HG03442 (cell line): ENCODE results near the gene ZFP92.

Source experiments
- ATAC-seq: cut with Tn5 transposase; IDR thresholded peaks from one replicate; pipeline ENCODE4 v1.9.1; 2021; ENCODE audit warnings: mild to moderate bottlenecking, moderate library complexity; ENCODE audit not compliant: unreplicated experiment

Gene ZFP92

DNA sequence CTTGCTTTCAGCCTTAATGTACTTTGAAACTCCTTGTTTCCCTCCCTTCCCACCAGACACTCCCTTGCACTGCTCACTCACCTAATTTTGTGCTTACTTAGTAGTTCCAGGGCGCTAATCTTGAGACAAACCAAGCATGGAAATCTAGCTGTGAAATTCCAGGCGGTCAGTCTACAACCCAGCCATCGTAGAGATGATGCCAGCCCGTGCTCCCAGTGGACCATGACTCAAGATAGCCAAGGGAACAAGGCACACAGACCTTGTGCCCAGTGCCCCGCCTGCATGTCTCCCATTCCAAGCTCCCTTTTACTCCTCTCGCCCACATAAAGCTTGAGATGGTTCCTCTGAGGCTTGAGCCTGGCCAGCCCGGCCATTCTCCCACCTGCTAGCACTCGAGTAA, 23.5 kb downstream of the ZFP92 start:
- ATAC-seq = no peak

DNA sequence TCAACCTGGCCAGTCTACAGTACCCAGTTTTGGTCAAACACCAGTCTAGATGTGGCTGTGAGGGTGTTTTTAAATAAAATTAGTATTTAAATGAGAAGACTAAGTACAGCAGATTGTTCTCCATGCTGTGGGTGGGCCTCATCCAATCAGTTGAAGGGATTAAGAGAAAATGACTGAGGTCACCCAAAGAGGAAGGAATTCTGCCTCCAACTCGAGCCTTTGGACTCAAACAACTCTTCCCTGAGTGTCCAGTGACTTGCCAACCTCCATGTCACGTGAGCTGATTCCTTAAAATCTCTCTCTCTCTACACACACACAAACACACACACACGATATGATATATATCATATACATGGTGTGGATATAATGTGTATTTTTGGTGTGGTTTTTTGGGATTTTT, 24.6 kb downstream of the ZFP92 start:
- ATAC-seq = no peak

DNA sequence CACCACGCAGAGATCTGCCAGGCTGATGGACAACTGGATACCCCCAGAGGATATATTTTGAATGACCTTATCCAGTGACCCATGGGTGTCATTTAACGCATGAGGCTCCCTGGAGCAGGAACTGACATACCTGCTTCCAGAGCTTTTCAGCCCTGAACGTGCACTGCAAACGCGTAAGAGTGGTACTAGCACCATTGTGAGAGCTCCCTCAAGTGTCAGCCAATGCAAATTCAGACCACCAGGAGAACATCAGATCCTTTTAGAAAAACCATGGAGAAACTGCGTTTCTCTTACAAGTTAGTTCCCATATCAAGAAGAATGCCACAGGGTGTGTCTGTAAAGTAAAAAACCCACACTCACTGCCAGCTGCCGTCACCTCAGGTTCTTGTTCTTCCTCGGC, 27.3 kb downstream of the ZFP92 start:
- ATAC-seq = no peak

DNA sequence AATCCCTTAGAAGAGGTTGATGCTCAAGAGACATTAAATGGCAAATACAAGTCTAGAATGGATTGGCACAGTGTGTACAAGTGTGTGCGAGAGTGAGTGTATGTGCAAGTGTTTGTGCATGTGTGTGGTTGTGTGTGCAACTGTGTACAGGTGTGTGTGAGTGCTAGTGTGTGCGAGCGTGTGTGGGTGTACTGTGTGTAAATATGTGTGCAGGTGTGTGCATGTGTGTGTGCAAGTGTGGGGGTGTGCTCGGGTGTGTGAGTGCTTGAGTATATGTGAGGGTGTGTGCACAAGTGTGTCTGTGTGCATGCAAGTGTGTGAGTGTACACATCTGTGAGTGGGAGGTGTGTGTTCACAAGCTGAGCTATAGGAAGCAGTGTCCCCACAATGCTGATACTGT, 28.7 kb downstream of the ZFP92 start:
- ATAC-seq = no peak

DNA sequence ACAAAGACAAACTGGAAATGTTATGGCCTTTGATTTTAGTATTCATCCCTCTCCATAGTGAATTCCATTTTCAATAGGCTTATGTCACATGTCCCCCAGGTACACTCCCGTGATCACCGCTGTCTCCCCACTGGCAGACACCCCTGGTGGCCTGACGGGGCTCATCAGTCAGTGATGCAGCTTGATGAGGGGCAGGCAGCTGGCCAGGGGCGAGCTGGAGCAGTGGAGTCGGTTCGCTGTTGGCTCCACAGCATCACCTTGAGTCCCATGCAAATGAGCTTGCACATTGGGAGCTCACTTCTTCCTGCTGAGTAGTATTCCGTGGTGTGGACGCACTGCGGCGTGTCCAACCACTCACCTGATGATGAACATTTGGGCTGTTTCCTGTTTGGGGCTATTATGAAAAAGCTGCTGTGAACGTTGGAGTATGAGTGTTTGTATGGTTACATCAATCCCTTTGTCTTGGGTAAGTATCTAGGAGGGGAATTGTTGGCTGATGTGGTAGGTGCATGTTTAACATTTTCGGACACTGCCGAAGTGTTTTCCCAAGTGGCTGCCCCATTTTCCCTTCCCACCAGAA, 29.4 kb downstream of the ZFP92 start:
- no peak for ATAC-seq

DNA sequence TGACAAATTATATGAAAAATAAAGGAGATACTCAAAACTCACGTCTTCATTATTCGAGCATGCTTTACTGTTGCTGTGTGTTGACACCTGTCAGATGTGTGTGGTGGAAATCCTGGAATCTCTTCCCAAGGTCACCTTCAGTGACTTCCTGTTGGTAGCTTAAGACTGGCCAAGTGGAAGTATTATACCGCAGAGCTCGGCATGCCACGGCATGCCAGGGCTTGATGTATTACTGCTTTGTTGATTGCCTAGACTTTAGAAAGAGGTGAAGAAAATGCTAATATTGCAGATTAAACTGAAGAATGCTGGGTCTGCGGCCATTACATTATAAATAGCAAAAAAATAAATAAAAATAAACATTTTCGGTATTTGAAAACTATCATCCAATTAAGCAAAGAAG, 30.0 kb downstream of the ZFP92 start:
- ATAC-seq = no peak

DNA sequence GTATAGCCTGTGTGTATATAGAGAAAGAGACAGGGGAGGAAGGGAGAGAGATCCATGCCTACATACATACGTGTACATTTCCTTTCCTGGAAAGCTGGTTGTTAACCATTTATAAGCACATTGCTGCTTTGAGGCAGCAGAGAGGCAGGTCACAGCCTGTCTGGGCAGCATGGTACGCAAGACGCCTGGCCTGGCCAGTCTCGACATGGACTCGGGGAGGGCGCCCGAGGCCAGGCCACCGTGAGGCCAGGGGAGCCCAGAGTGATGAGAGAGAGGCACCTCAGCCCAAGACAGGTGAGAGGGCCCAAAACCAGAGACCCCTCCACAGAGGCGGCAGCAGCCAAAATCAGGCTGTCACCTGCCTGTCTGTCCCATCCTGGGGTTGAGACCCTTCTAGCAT, 30.7 kb downstream of the ZFP92 start:
- no peak for ATAC-seq

DNA sequence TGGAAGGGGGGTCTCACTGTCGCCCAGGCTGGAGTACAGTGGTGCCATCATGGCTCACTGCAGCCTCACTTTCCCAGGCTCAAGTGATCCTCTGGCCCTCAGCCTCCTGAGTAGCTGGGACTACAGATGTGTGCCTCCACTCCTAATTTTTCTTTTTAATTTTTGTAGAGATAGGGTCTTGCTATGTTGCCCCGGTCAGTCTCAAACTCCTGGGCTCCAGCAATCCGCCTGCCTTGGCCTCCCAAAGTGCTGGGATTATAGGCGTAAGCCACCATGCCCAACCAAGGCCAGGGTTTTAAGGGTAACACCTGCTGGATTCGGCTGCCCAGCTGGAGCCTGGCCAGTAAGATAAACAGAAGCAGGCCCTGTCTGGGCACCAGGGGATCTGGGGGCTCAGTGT, 31.2 kb downstream of the ZFP92 start:
- ATAC-seq = no peak

DNA sequence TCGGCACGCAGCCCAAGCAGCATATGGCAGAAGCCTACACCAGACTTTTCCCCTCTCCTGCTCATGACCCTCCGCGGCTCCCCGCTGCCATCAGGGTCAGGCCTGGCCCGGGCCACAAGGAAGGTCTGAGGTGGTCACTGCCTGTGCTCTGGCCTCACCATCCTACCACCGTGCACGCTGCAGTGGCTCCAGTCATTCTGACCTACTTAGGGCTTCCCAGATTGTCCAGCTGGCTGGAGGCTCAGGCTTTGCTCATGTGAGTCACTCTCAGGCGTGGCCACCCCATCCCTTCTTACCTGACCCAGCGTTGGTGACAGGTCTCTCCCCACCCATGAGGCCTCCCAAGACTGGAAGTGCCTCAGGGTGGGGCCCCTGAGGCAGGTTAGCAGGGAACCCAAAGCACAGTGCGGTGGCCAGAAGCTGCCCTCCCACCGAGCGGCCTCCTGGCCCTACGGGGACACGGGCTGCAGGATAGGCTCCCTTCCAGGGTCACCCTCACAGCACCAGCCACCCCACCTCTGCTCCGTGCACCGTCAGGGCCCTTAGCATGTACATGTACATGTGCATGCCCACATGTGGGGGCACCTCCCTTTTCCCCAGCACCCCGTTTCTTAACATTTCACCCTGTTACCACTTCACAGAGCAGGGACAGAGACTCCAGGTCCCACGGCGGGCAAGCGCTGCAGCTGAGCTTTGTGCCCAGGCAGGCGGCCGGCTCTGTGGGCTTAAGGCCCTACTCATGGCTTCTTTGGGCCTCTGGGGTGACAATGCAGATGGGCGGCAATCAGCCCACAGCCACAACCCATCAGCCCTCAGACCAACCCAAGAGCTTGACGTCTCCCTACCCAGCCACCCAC, 32.4 kb downstream of the ZFP92 start:
- no peak for ATAC-seq

DNA sequence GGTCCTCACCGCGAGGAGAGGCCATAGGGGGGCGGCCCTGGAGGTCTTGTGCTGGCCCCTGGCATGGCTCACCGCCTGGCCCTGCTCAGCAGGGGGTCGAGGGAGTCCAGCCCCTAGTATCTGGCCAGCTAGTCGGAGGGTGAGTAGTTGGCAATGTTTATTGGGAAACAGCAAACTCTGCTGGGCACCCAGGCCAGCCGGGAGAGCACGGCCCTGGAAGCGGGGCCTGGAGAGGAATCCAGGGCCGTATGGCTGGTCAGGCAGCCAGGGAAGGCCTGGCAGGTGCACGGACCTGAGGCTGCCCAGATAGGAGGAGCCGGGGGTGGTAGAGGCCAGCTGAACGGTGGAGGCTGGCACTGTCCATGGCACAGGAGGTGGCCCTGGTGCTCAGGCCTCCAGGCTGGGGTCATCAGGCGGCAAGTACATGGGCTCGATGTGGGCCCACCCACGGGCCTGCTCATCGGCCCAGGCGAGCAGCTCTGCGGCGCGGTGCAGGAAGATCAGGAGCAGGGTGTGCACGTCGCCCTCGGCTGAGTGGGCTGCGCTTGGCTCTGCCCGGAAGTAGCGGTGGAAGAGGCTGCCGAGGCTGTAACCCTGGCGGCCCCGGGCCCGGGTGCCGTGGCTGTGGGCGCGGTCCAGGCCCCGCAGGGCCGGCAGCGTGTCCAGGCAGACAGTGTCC, 33.2 kb downstream of the ZFP92 start:
- ATAC-seq = no peak

DNA sequence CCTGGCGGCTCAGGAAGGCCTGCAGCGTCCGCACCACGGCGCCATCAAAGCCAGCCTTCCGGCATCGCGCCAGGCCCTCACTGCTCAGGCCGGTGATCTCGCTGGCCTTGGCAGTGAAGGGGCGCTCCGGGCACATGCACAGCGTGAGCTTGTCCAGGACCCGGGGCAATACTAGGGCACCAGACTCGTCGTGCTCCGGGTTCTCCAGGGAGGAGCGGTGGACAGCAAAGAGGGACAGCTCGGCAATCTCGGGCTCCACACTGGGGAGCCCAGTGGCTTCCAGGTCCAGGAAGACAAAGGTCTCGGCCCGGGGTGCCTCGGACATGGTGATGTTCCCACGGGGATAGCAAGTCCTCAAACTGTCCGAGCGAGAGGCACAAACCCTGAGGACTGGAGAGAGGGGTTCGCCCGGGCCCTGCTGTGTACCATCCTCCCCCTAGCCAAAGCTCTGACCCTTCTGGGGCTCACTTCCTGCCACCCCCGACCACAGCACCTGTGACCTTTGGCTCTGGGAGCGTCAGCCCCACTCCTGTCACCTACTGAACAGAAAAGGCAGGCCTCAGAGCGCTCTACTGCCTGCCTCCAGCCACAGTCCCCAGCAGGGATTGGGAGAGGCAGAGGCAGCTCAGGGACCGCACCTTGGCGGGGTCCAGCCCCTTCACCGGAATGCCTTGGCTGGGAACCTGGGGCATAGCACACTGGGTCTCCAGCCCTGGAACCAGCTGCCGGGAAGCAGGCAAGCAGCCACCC, 34.0 kb downstream of the ZFP92 start:
- no peak for ATAC-seq

DNA sequence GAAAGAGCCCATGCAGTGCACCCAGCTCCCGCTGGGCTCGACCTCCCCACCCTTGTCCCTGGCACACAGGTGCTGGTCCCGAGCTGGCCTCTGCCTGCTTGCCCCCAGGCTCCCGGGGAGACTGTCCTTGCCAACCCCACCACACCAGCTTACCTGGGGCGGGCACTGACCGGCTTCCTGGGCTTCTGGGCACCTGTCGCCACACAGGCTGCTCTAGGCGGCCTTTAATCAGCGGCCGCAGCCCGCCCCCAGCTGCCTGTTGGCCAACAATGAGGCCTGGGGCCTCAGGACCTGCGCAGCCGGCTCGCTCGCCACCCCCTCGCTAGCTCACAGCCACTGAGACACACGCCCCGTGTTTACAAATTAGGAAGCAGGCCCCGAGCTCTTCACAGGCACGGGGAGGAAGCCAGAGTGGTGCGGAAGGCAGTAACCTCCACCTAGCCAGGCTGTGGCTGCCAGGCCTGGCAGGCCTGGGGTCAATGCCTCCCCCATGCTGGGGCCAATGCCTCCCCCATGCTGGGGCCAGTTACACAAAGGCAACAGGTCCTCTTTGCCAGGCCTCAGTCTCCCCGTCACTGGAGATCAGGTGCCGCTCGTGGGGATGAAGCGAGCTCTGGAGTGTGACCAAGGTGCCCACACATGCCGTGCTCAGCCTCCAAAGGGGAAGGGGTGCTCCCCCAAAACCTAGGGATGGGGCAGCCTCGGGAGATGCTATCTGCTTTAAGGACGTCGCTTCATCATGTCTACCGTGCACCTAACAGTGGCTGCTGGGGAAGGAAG, 34.8 kb downstream of the ZFP92 start, which contains the start of gene TREX2:
Gene TREX2 (minus strand): TSS at position 201 of the 780 bp plus-strand sequence. CDS start 626 bp downstream, outside the sequence.
- no peak for ATAC-seq

DNA sequence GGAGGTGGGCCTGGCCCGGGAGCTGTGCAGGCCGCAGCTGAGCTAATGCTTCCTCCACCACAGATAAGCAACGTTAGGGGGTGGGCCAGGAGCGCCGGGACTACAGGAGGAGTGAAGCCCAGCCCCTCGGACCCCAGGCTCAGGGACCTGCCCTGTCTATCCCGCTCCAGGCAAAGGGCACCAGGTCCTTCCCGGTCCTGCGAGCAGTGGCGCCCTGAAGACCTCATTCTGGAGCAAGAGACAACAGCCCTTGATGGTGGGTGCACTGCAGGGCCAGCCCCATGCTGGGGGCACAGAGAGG, 35.3 kb downstream of the ZFP92 start:
- no peak for ATAC-seq

DNA sequence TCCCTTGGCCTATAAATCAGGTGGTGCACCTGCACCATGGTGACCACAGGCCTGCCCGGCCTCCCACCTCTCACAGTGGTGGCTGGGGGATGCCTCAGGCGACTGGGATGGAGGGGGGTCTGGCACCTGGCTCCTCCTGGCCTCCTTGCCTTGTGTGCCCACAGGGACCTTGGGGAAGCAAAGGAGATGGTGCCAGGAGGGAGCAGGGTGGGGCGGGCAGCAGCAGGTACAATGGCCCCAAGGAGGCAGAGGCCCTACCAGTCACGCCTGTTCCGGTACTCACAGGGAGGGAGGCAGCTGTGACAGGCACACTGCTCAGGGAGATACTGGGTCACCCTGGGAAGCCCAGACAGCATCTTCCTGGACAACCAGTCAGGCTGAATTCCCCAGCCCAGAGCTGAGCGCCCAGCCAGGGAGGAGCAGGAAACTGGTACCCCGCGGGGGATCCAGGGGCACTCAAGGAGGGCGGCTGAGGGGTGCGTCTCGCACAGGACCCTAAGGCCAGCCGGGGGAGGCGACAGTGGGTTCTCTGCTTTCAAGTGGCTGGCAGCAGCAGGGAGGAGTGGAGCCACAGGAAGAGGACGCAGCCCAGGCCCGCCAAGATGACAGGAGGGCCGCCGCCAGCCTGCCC, 35.8 kb downstream of the ZFP92 start:
- no peak for ATAC-seq

DNA sequence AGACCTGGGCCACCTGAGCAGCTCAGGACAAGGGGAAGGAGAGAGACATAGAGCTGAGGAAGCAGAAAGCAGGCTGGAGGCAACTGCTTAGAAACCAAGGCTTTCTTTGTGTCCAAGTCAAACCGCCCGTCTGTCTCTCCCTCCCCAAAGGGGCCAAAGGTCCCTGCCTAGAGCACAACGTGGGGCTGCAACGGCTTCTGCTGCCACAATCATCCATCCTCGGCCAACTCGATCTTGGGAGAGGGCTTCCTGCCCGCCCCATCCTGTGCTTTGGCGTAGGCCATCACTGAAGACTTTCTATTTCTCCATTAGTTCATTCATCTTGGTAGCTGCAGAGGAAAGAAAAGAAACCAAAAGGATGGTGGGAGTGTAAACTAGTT, 36.3 kb downstream of the ZFP92 start:
- ATAC-seq = no peak

DNA sequence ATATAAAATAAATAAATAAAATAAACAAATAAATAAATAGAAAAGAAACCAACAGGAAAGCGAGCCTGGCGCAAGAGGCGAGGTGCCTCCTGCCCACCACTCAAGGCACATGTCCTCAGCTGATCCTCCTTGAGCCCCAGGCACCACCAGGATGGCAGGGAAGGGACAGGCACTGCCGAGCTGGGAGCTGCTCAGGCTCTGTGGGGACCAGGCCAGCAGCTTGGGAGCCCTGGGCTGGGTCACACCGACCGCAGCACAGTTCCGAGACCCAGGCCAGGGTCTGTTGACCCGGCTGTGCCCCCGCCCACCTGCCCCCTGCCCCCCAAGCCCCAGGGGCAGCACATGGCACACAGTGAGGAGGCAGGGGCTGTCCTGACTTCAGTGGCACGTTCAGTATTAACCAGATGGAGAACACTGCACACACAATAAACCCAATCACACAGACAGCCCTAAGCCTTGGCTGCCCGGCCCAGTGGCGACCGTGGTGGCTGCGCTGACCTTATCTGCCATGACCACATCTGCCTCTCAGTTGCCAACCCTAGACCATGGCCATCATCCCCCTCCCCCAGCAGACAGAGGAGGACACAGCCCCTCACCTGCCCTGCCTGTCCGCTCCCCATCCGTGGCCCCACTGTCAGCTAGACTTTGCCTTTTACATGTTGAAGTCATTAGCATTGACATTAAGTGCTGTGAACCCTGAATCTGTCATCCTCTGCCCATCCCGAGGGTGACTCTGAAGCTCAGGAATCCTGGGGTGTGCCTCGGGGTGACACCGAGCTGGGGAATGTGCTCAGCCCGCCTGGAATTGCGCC, 37.5 kb downstream of the ZFP92 start:
- ATAC-seq = no peak

DNA sequence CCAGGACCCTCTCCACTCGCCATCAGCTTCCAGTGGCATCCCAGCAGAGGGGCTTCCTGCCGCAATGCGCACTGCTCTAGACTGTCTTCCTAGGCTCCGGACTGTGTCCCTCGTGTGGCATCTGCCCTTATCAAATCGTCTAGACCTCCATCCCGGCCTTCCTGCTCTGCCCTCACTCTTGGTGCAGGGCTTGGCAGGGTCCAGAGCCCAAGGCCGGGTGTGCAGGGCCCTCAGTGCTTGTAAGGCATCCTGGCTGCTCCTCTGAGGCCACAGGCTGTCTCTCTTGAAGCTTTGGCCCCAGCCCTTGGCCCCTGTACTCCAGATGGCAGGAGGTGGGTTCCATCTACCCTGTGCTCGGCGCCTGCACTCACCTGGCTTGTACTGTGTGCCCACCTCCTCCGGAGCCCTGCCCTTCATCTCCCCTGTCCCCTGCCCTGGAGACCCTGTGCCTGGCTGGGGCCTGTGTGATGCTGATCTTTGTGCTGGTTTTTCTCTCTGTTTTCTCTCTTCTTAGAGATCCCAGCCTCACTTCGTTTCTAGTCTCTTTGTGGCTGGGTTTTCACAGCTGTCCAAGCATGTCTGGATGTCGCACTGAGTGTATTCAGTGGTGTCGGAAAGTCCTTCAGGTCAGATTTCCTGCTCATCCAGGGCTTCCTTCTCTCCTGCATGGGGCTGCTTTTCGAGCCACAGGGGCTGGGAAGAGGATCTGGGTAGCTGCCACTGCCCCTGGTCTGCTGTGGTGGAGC, 38.3 kb downstream of the ZFP92 start:
- no peak for ATAC-seq

DNA sequence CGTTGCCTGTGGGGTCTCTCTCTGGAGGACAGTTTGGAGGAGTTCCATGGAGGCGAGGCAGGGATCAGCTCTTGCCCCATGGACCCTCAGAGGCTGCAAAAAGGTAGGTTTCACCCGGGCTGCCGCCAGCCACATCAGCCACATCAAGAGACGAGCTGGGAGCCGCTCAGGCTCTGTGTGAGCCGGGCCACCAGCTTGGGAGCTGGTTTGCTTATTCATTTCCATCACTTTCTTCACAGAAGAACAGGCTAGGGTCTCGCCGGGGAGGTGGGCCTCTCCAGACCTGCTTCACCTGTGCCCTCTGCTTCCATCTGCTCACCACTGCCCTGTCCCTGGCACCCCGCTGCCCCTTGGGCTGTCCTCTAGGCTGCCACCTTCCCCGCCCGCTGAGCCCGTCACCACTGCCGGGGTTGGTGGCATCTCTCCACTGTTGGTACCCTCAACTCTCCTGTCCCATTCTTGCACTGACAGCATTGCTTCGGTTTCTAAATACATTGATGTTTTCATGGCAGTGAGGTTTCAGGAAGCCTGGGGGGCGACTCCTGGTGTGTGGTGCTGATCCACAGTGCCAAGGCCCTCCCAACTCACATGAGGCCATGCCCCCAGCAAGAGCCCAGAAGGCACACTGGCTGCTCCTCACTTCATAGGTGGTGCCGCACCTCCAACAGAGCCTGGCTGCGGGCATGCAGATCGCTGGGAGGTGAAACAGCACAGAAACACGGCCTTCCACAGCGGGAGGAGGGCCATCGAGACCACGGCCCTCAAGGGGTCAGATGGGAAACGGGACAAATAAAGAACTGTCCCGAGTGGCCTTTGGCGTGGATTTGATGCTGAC, 39.1 kb downstream of the ZFP92 start:
- ATAC-seq = no peak
